Ishikawa (cell line): Measurements from ENCODE around the gene SETD1B.

ENCODE experiments used
- CEBPB ChIP-seq: IDR thresholded peaks from 2 replicates; pipeline ENCODE4 v1.6.1; 2012
- CREB1 ChIP-seq: IDR thresholded peaks from 2 replicates; pipeline ENCODE4 v1.6.1; 2012; ENCODE audit warnings: low read depth
- EP300 ChIP-seq: IDR thresholded peaks from 2 replicates; pipeline ENCODE4 v1.6.1; 2012; ENCODE audit warnings: borderline replicate concordance
- FOXM1 ChIP-seq: IDR thresholded peaks from 2 replicates; pipeline ENCODE4 v1.6.1; 2012; ENCODE audit warnings: low read depth, borderline replicate concordance
- MAX ChIP-seq: IDR thresholded peaks from 2 replicates; pipeline ENCODE4 v1.6.1; 2012
- NFIC ChIP-seq: IDR thresholded peaks from 2 replicates; pipeline ENCODE4 v1.6.1; 2012
- RAD21 ChIP-seq: IDR thresholded peaks from 2 replicates; pipeline ENCODE4 v1.6.1; 2012; ENCODE audit warnings: low read depth
- REST ChIP-seq: IDR thresholded peaks from 2 replicates; pipeline ENCODE4 v1.6.1; 2012; ENCODE audit warnings: low read depth, mild to moderate bottlenecking
- TAF1 ChIP-seq: IDR thresholded peaks from 2 replicates; pipeline ENCODE4 v1.6.1; 2012; ENCODE audit warnings: low read depth, mild to moderate bottlenecking
- USF1 ChIP-seq: IDR thresholded peaks from 2 replicates; pipeline ENCODE4 v1.6.1; 2012
- YY1 ChIP-seq: IDR thresholded peaks from 2 replicates; pipeline ENCODE4 v1.6.1; 2012; ENCODE audit warnings: low read depth
- ZBTB7A ChIP-seq: IDR thresholded peaks from 2 replicates; pipeline ENCODE4 v1.6.1; 2012; ENCODE audit warnings: low read depth

- TF ChIP-seq EP300 (no peak), TAF1 (no peak), RAD21 (no peak), NFIC (no peak), CEBPB (no peak), MAX (no peak), FOXM1 (no peak), REST (no peak), USF1 (no peak), ZBTB7A (no peak), YY1 (no peak), CREB1 (no peak)
Observed at GRCh38 chr12:121780429-121780828, 23.4 kb upstream of the SETD1B start.
